ENCODE results near the gene FAM107B.

DNA sequence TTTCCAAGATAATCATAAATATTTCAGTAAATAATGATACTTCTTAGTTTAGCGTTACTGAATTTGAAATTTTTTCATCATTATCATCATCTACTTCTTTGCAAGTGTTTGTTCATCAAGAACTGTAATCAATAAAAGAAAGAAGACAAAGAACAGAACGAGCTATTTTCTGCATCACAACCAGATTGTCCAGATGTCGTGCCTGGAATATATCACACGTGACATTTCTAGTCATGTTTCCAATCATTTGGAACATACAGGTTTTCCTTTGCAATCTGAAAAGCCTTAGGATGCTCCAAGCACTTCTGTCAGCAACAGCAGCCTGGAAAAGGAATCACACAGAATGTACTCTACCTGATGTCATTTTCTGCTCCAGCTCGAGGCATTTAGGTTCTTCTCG, 107.4 kb downstream of the FAM107B start:
- no peak for TF ChIP-seq CTCF (conservative IDR thresholded peaks at IDR 0.05; ENCODE audit: low read depth in 2 of 2)
- TF ChIP-seq EZH2phosphoT487 (IDR thresholded peaks at IDR 0.05; ENCODE audit: unreplicated experiment), result no peak
- TF ChIP-seq EZH2 (IDR thresholded peaks at IDR 0.05; ENCODE audit: low read depth, unreplicated experiment), result no peak
- TF ChIP-seq POLR2AphosphoS5 (IDR thresholded peaks at IDR 0.05; ENCODE audit: low read depth), result no peak
- TF ChIP-seq STAT1 (IDR thresholded peaks at IDR 0.05; ENCODE audit: unreplicated experiment), result no peak
- TF ChIP-seq, protein P1, sequence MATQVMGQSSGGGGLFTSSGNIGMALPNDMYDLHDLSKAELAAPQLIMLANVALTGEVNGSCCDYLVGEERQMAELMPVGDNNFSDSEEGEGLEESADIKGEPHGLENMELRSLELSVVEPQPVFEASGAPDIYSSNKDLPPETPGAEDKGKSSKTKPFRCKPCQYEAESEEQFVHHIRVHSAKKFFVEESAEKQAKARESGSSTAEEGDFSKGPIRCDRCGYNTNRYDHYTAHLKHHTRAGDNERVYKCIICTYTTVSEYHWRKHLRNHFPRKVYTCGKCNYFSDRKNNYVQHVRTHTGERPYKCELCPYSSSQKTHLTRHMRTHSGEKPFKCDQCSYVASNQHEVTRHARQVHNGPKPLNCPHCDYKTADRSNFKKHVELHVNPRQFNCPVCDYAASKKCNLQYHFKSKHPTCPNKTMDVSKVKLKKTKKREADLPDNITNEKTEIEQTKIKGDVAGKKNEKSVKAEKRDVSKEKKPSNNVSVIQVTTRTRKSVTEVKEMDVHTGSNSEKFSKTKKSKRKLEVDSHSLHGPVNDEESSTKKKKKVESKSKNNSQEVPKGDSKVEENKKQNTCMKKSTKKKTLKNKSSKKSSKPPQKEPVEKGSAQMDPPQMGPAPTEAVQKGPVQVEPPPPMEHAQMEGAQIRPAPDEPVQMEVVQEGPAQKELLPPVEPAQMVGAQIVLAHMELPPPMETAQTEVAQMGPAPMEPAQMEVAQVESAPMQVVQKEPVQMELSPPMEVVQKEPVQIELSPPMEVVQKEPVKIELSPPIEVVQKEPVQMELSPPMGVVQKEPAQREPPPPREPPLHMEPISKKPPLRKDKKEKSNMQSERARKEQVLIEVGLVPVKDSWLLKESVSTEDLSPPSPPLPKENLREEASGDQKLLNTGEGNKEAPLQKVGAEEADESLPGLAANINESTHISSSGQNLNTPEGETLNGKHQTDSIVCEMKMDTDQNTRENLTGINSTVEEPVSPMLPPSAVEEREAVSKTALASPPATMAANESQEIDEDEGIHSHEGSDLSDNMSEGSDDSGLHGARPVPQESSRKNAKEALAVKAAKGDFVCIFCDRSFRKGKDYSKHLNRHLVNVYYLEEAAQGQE (IDR thresholded peaks at IDR 0.05; ENCODE audit: unreplicated experiment), result no peak
- no peak for TF ChIP-seq CREB1 (CRISPR knock-in tag; IDR thresholded peaks at IDR 0.05; ENCODE audit: low read depth)
- TF ChIP-seq NANOG (IDR thresholded peaks at IDR 0.05; ENCODE audit: borderline replicate concordance), result no peak
- no peak for TF ChIP-seq ZNF114 (CRISPR knock-in tag; IDR thresholded peaks at IDR 0.05)
- TF ChIP-seq JUNB (IDR thresholded peaks at IDR 0.05; ENCODE audit: unreplicated experiment), result no peak
- TF ChIP-seq, protein P2, sequence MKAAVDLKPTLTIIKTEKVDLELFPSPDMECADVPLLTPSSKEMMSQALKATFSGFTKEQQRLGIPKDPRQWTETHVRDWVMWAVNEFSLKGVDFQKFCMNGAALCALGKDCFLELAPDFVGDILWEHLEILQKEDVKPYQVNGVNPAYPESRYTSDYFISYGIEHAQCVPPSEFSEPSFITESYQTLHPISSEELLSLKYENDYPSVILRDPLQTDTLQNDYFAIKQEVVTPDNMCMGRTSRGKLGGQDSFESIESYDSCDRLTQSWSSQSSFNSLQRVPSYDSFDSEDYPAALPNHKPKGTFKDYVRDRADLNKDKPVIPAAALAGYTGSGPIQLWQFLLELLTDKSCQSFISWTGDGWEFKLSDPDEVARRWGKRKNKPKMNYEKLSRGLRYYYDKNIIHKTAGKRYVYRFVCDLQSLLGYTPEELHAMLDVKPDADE (IDR thresholded peaks at IDR 0.05), result no peak
- TF ChIP-seq, protein P3, sequence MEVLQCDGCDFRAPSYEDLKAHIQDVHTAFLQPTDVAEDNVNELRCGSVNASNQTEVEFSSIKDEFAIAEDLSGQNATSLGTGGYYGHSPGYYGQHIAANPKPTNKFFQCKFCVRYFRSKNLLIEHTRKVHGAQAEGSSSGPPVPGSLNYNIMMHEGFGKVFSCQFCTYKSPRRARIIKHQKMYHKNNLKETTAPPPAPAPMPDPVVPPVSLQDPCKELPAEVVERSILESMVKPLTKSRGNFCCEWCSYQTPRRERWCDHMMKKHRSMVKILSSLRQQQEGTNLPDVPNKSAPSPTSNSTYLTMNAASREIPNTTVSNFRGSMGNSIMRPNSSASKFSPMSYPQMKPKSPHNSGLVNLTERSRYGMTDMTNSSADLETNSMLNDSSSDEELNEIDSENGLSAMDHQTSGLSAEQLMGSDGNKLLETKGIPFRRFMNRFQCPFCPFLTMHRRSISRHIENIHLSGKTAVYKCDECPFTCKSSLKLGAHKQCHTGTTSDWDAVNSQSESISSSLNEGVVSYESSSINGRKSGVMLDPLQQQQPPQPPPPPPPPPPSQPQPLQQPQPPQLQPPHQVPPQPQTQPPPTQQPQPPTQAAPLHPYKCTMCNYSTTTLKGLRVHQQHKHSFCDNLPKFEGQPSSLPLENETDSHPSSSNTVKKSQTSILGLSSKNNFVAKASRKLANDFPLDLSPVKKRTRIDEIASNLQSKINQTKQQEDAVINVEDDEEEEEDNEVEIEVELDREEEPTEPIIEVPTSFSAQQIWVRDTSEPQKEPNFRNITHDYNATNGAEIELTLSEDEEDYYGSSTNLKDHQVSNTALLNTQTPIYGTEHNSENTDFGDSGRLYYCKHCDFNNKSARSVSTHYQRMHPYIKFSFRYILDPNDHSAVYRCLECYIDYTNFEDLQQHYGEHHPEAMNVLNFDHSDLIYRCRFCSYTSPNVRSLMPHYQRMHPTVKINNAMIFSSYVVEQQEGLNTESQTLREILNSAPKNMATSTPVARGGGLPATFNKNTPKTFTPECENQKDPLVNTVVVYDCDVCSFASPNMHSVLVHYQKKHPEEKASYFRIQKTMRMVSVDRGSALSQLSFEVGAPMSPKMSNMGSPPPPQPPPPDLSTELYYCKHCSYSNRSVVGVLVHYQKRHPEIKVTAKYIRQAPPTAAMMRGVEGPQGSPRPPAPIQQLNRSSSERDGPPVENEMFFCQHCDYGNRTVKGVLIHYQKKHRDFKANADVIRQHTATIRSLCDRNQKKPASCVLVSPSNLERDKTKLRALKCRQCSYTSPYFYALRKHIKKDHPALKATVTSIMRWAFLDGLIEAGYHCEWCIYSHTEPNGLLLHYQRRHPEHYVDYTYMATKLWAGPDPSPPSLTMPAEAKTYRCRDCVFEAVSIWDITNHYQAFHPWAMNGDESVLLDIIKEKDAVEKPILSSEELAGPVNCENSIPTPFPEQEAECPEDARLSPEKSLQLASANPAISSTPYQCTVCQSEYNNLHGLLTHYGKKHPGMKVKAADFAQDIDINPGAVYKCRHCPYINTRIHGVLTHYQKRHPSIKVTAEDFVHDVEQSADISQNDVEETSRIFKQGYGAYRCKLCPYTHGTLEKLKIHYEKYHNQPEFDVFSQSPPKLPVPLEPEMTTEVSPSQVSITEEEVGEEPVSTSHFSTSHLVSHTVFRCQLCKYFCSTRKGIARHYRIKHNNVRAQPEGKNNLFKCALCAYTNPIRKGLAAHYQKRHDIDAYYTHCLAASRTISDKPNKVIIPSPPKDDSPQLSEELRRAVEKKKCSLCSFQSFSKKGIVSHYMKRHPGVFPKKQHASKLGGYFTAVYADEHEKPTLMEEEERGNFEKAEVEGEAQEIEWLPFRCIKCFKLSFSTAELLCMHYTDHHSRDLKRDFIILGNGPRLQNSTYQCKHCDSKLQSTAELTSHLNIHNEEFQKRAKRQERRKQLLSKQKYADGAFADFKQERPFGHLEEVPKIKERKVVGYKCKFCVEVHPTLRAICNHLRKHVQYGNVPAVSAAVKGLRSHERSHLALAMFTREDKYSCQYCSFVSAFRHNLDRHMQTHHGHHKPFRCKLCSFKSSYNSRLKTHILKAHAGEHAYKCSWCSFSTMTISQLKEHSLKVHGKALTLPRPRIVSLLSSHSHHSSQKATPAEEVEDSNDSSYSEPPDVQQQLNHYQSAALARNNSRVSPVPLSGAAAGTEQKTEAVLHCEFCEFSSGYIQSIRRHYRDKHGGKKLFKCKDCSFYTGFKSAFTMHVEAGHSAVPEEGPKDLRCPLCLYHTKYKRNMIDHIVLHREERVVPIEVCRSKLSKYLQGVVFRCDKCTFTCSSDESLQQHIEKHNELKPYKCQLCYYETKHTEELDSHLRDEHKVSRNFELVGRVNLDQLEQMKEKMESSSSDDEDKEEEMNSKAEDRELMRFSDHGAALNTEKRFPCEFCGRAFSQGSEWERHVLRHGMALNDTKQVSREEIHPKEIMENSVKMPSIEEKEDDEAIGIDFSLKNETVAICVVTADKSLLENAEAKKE (CRISPR knock-in tag; IDR thresholded peaks at IDR 0.05), result no peak

All from GM23338 (cell line).